ENCODE data around the gene ABHD17C.

The ABHD17C gene

GRCh38 chr15:80764535-80764934 is 69.4 kb downstream of the ABHD17C start:
- no peak for DNase-seq (ENCODE audit: low read depth, low spot score)

GRCh38 chr15:80766275-80766674 is 71.2 kb downstream of the ABHD17C start:
- no peak for DNase-seq (ENCODE audit: low read depth, low spot score)

- DNase-seq (ENCODE audit: low read depth, low spot score), result no peak
Observed at GRCh38 chr15:80768158-80768557, 73.0 kb downstream of the ABHD17C start.

GRCh38 chr15:80769153-80769828 is 74.2 kb downstream of the ABHD17C start:
- DNase-seq (ENCODE audit: low read depth, low spot score), result no peak

- DNase-seq (ENCODE audit: low read depth, low spot score), result no peak
Observed at GRCh38 chr15:80769829-80770705, 75.0 kb downstream of the ABHD17C start.

GRCh38 chr15:80773122-80773551 is 78.0 kb downstream of the ABHD17C start:
- no peak for DNase-seq (ENCODE audit: low read depth, low spot score)

GRCh38 chr15:80773792-80774352 is 78.8 kb downstream of the ABHD17C start:
- no peak for DNase-seq (ENCODE audit: low read depth, low spot score)

- no peak for DNase-seq (ENCODE audit: low read depth, low spot score)
Observed at GRCh38 chr15:80774486-80774885, 79.4 kb downstream of the ABHD17C start.

- no peak for DNase-seq (ENCODE audit: low read depth, low spot score)
Observed at GRCh38 chr15:80775338-80775737, 80.2 kb downstream of the ABHD17C start.

GRCh38 chr15:80776420-80777045 is 81.4 kb downstream of the ABHD17C start:
- no peak for DNase-seq (ENCODE audit: low read depth, low spot score)

GRCh38 chr15:80777137-80777536 is 82.0 kb downstream of the ABHD17C start:
- DNase-seq (ENCODE audit: low read depth, low spot score), result no peak

- DNase-seq (ENCODE audit: low read depth, low spot score), result no peak
Observed at GRCh38 chr15:80777826-80778620, 82.9 kb downstream of the ABHD17C start.

GRCh38 chr15:80778621-80778963 is 83.5 kb downstream of the ABHD17C start:
- DNase-seq (ENCODE audit: low read depth, low spot score), result no peak

- no peak for DNase-seq (ENCODE audit: low read depth, low spot score)
Observed at GRCh38 chr15:80778964-80779657, 84.0 kb downstream of the ABHD17C start, which contains the start of gene CEMIP. Gene CEMIP (plus strand): TSS chr15:80779370. CDS start chr15:80873880, 94,510 bp downstream.

- DNase-seq (ENCODE audit: low read depth, low spot score), result no peak
Observed at GRCh38 chr15:80779658-80780415, 84.7 kb downstream of the ABHD17C start.

- no peak for DNase-seq (ENCODE audit: low read depth, low spot score)
Observed at GRCh38 chr15:80780416-80781221, 85.5 kb downstream of the ABHD17C start.

- no peak for DNase-seq (ENCODE audit: low read depth, low spot score)
Observed at GRCh38 chr15:80783260-80783659, 88.2 kb downstream of the ABHD17C start.

GRCh38 chr15:80785335-80785734 is 90.2 kb downstream of the ABHD17C start:
- no peak for DNase-seq (ENCODE audit: low read depth, low spot score)

GRCh38 chr15:80785811-80786354 is 90.8 kb downstream of the ABHD17C start:
- DNase-seq (ENCODE audit: low read depth, low spot score), result no peak

Data from iPS DF 19.7 (cell line).